HepG2 (cell line): ENCODE results near the gene CCT4. TPM values are rescaled to one million over a fixed set of nuclear protein-coding genes. Genes with fewer than 3 reads are reported as not detected.

Source experiments
- FOXA3 ChIP-seq: IDR thresholded peaks from 2 replicates; pipeline ENCODE4 v1.6.1; 2016; ENCODE audit warnings: missing genetic modification reagents, missing compliant biosample characterization
- FOXP4 ChIP-seq: sonication (generic); formaldehyde crosslinking; IDR thresholded peaks from 2 replicates; pipeline ENCODE4 v1.4.0; 2020; ENCODE audit warnings: missing genetic modification reagents
- GABPA ChIP-seq, 2 experiments: IDR thresholded peaks; 2 replicates each; pipeline ENCODE4 v1.6.1; 2011 to 2016; ENCODE audit warnings: low read depth in 2 of 2, low read length in 1 of 2, missing biosample characterization in 1 of 2, missing genetic modification characterization in 1 of 2
- IKZF1 ChIP-seq: fragments of 450-650 bp; IDR thresholded peaks from 2 replicates; pipeline ENCODE4 v1.7.1; 2016
- KDM5B ChIP-seq: sonication (generic); formaldehyde crosslinking; IDR thresholded peaks from 2 replicates; pipeline ENCODE4 v1.4.0; 2020; ENCODE audit warnings: missing genetic modification reagents, mild to moderate bottlenecking, borderline replicate concordance
- PRPF4 ChIP-seq: fragments of 200-400 bp; formaldehyde crosslinking; IDR thresholded peaks from 2 replicates; pipeline ENCODE4 v1.6.1; 2016; ENCODE audit warnings: low read length, low read depth; ENCODE audit not compliant: poor library complexity, severe bottlenecking
- RBM22 ChIP-seq: fragments of 200-400 bp; formaldehyde crosslinking; optimal IDR thresholded peaks from 2 replicates; pipeline ENCODE3; 2017; ENCODE audit warnings: mild to moderate bottlenecking, low read length, moderate library complexity
- SAP130 ChIP-seq: IDR thresholded peaks from 2 replicates; pipeline ENCODE4 v1.6.1; 2016; ENCODE audit warnings: low read depth
- SOX13 ChIP-seq, 3 experiments: fragments of 450-650 bp in 1 of 3; sonication (generic) in 1 of 3; formaldehyde crosslinking in 1 of 3; IDR thresholded peaks in 2 of 3; conservative IDR thresholded peaks in 1 of 3; 2 replicates each; pipeline versions ENCODE4 v1.5.0 to v1.6.1; 2016 to 2020; ENCODE audit warnings: antibody characterized with exemption in 1 of 3, mild to moderate bottlenecking in 1 of 3, missing compliant biosample characterization in 1 of 3, missing genetic modification reagents in 1 of 3, moderate library complexity in 1 of 3
- TP53 ChIP-seq: sonication (generic); formaldehyde crosslinking; conservative IDR thresholded peaks from 2 replicates; pipeline ENCODE4 v1.4.0; 2020; ENCODE audit warnings: missing genetic modification reagents
- ZFP37 ChIP-seq: sonication (generic); formaldehyde crosslinking; IDR thresholded peaks from 2 replicates; pipeline ENCODE4 v1.4.0; 2020; ENCODE audit warnings: missing genetic modification reagents, borderline replicate concordance
- ZIK1 ChIP-seq: sonication (generic); formaldehyde crosslinking; IDR thresholded peaks from 2 replicates; pipeline ENCODE4 v1.5.0; 2020; ENCODE audit warnings: mild to moderate bottlenecking, low read depth, missing genetic modification reagents, borderline replicate concordance
- ZNF30 ChIP-seq: sonication (generic); formaldehyde crosslinking; IDR thresholded peaks from 2 replicates; pipeline ENCODE4 v1.5.0; 2020; ENCODE audit warnings: mild to moderate bottlenecking, missing genetic modification reagents
- ZNF354B ChIP-seq: sonication (generic); formaldehyde crosslinking; IDR thresholded peaks from 2 replicates; pipeline ENCODE4 v1.8.0; 2022; ENCODE audit warnings: mild to moderate bottlenecking, missing genetic modification reagents
- ZNF563 ChIP-seq: sonication (generic); formaldehyde crosslinking; IDR thresholded peaks from 2 replicates; pipeline ENCODE4 v1.8.0; 2022; ENCODE audit warnings: mild to moderate bottlenecking, moderate library complexity, missing genetic modification reagents
- ZNF614 ChIP-seq: IDR thresholded peaks from 2 replicates; pipeline ENCODE4 v1.6.1; 2018; ENCODE audit warnings: missing biosample characterization, missing genetic modification reagents, inconsistent platforms, borderline replicate concordance
- ZNF7 ChIP-seq: IDR thresholded peaks from 2 replicates; pipeline ENCODE4 v1.6.1; 2016; ENCODE audit warnings: missing biosample characterization, missing genetic modification reagents
- ZNF709 ChIP-seq: sonication (generic); formaldehyde crosslinking; IDR thresholded peaks from 2 replicates; pipeline ENCODE4 v1.5.0; 2020; ENCODE audit warnings: mild to moderate bottlenecking, missing genetic modification reagents
- ZSCAN21 ChIP-seq: sonication (generic); formaldehyde crosslinking; IDR thresholded peaks from 2 replicates; pipeline ENCODE4 v1.8.0; 2022; ENCODE audit warnings: mild to moderate bottlenecking, missing genetic modification reagents, moderate library complexity, borderline replicate concordance
- polyA plus RNA-seq, 8 experiments: library from polyadenylated mRNA; depleted of rRNA in 3 of 8; stranded (reverse) in 7 of 8; unstranded in 1 of 8; fragments of >200 nt; fragmentation: Illumina TruSeq in 4 of 8; extraction: Trizol in 4 of 8; gene quantifications; 2 replicates each; pipeline versions ENCODE4 v1.2.1 to v1.2.3, GENCODE V29; 2011 to 2016; ENCODE audit warnings: low read depth in 4 of 8, missing spikeins in 1 of 8, mixed read lengths in 1 of 8; ENCODE audit not compliant: insufficient read depth in 1 of 8
- total RNA-seq, 5 experiments: library from RNA; depleted of rRNA; stranded (reverse); fragments of >200 nt; fragmentation: Illumina TruSeq; extraction: Trizol; gene quantifications; 2 replicates each; pipeline ENCODE4 v1.2.3, GENCODE V29; 2016; ENCODE audit warnings: low read depth in 1 of 5
- TF ChIP-seq, protein P1 (sequence below): IDR thresholded peaks from 2 replicates; pipeline ENCODE4 v1.6.1; 2016

The CCT4 gene
- total and polyA plus RNA-seq, 2 of the 13 experiments (the other 11 are each of a cell fraction or from before 2014, with no cell fraction given): 138 to 340 TPM

DNA sequence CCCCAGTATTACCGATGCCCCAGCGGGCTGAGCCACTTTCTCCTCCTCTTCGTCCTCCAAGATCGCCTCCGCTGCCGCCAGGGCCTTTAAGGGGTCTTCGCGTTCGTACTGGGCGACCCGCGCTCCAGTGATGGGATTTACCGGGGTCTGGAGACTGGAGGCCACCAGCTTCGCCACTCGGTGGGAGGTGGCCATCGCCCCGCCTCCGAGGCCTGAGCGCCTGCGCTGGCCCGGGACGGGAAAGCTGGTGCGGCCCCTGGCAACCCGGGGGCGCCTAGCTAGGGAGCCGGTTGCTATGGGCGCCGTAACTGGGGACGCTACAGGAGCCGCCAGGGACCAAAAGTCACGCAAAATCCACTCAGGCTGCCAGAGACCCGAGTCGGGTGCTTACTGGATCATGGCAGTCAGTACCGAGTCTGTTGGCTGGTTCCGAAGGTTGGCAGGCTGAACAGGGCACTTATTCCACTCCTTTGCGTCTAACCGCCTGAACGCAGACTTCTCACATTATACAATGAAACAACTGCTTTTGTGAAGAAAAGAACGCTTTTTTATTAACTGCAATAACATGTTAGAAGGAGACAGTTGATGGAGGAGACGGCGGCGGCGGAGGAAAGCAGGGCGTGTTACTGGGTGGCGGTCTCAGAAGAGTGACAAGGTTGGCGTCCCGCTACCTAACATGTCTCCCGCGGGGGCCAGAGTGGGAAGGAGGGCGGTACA, 34.5 kb downstream of the CCT4 start, which contains the start of gene FAM161A (continued):
- TF ChIP-seq ZNF30 (CRISPR knock-in tag): no peak
- 0 out of 2 replicates have a peak, but pooled peaks have one; percentile 37 for TF ChIP-seq TP53 (CRISPR knock-in tag)
- TF ChIP-seq IKZF1: no peak
- TF ChIP-seq, protein P1, sequence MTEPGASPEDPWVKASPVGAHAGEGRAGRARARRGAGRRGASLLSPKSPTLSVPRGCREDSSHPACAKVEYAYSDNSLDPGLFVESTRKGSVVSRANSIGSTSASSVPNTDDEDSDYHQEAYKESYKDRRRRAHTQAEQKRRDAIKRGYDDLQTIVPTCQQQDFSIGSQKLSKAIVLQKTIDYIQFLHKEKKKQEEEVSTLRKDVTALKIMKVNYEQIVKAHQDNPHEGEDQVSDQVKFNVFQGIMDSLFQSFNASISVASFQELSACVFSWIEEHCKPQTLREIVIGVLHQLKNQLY: peak; percentile 10; the same call in 1 of the 2 replicates
- no peak for TF ChIP-seq SOX13 (IDR thresholded peaks at IDR 0.05)
- peak in 1 of 2 experiments; percentile 11; a peak in 1 of 4 replicates for TF ChIP-seq SOX13 (CRISPR knock-in tag; conservative IDR thresholded peaks at IDR 0.05 in 1 of 2, IDR thresholded peaks at IDR 0.05 in 1 of 2)
- no peak for TF ChIP-seq PRPF4
- peak; percentile 20; the same call in 1 of the 2 replicates for TF ChIP-seq FOXA3 (CRISPR knock-in tag)
- TF ChIP-seq FOXP4 (CRISPR knock-in tag): no peak; the same call in 1 of the 2 replicates
- TF ChIP-seq RBM22: peak; percentile 99
- peak; percentile 86 for TF ChIP-seq ZFP37 (CRISPR knock-in tag)
- TF ChIP-seq ZNF614 (CRISPR knock-in tag): no peak; the same call in 1 of the 2 replicates
- TF ChIP-seq ZNF563 (CRISPR knock-in tag): peak; percentile 96
- TF ChIP-seq SAP130 (CRISPR knock-in tag): peak; percentile 100
- TF ChIP-seq ZNF7 (CRISPR knock-in tag): no peak
- peak; percentile 19; the same call in 1 of the 2 replicates for TF ChIP-seq ZIK1 (CRISPR knock-in tag)
- peak; percentile 90 for TF ChIP-seq ZNF709 (CRISPR knock-in tag)
- peak; percentile 89 for TF ChIP-seq KDM5B
- TF ChIP-seq GABPA (IDR thresholded peaks at IDR 0.05; ENCODE audit: low read depth, low read length): no peak
- TF ChIP-seq GABPA (CRISPR knock-in tag; IDR thresholded peaks at IDR 0.05; ENCODE audit: low read depth): no peak; the same call in 1 of the 2 replicates
- peak; percentile 61; the same call in 1 of the 2 replicates for TF ChIP-seq ZSCAN21 (CRISPR knock-in tag)
- TF ChIP-seq ZNF354B: 0 out of 2 replicates have a peak, but pooled peaks have one; percentile 48
